ENCODE measurements around the gene XRCC4. TPM values are rescaled to one million over a fixed set of nuclear protein-coding genes. Genes with fewer than 3 reads are reported as not detected.

XRCC4 gene
- total and polyA plus RNA-seq, 2 of the 8 experiments (the other 6 are each of a cell fraction or from before 2014, with no cell fraction given) = 3.0 to 8.3 TPM

DNA sequence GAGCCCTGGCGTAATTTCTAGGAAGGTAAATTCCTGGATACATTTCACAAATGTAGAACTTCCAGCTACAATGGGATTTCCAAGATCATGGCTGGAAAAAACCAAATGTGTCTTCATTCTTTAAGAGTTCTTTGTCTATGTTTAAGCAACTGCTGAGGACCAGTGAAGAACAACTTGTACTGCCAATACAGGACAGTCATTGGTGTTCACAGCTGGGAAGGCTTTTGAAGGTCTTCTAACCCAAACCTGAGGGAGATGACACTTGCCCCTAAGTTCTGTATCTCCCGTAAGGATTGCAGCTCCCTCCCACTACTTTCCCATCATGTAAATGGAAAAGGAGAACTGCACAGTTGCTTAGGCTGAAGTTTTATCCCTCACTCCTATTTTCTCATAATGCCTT lies 28.5 kb upstream of the XRCC4 start:
- H2BK20ac ChIP-seq (ENCODE audit: low read length) = no peak overlapping the region
- no peak overlapping the region for H2BK15ac ChIP-seq (ENCODE audit: low read length)
- H3K56ac ChIP-seq (replicated peaks; ENCODE audit: insufficient read length, low read depth, low read length) = no peak overlapping the region
- H3K4me1 ChIP-seq (replicated peaks in 1 of 4; ENCODE audit: control insufficient read depth in 3 of 4, insufficient read depth in 4 of 4, low read length in 3 of 4) = no peaks in the 10 kb centered on the region
- H3K79me1 ChIP-seq (ENCODE audit: low read depth, low read length) = no peaks in the 10 kb centered on the region
- H3K4me3 ChIP-seq (ENCODE audit: extremely low read depth in 1 of 4, insufficient read depth in 2 of 4, low read depth in 3 of 4, low read length in 4 of 4) = no peak overlapping the region
- H3K27ac ChIP-seq (ENCODE audit: low read depth, low read length) = no peak overlapping the region
- H3K9ac ChIP-seq (replicated peaks in 1 of 4; ENCODE audit: extremely low read depth in 1 of 4, low read depth in 3 of 4, low read length in 3 of 4) = no peak overlapping the region
- no peak overlapping the region for H3K14ac ChIP-seq (ENCODE audit: insufficient read length)
- no peaks in the 10 kb centered on the region for H3K23me2 ChIP-seq (ENCODE audit: low read depth, low read length)
- no peaks in the 10 kb centered on the region for H4K20me1 ChIP-seq (replicated peaks in 1 of 2; ENCODE audit: control insufficient read depth in 1 of 2, insufficient read depth in 2 of 2, low read length in 2 of 2)
- ChIA-PET CTCF (ENCODE audit: partially characterized antibody) (interaction anchor here (0.6 to 1.1 kb wide), 2 partner anchors 12 to 355 kb away, joined by 3 to 5 read pairs; no protein-coding TSS in a partner anchor), POLR2A (ENCODE audit: partially characterized antibody) (interaction anchor here (1.1 to 1.4 kb wide), 3 partner anchors 12 to 28 kb away, joined by 3 to 4 read pairs (median 3); partner anchors contain the start of genes TMEM167A and XRCC4)
- no peak for TF ChIP-seq CBX5 (IDR thresholded peaks at IDR 0.05; ENCODE audit: low read depth, low read length)
- TF ChIP-seq, protein P1, sequence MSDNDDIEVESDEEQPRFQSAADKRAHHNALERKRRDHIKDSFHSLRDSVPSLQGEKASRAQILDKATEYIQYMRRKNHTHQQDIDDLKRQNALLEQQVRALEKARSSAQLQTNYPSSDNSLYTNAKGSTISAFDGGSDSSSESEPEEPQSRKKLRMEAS (IDR thresholded peaks at IDR 0.05) = no peak
- no peak for TF ChIP-seq RNF2 (IDR thresholded peaks at IDR 0.05; ENCODE audit: borderline replicate concordance, low read depth, low read length, missing control alignments, poor library complexity, severe bottlenecking)
- no peak for TF ChIP-seq EP300 (IDR thresholded peaks at IDR 0.05; ENCODE audit: borderline replicate concordance in 1 of 2, low read depth in 2 of 2, low read length in 2 of 2)
- no peak for TF ChIP-seq ZNF274 (IDR thresholded peaks at IDR 0.05; ENCODE audit: borderline replicate concordance, extremely low read depth, low read length)
- TF ChIP-seq NRF1 (IDR thresholded peaks at IDR 0.05; ENCODE audit: low read depth, low read length) = no peak
- TF ChIP-seq RXRA (IDR thresholded peaks at IDR 0.05; ENCODE audit: insufficient read depth, low read depth, low read length) = no peak
- TF ChIP-seq CHD1 (IDR thresholded peaks at IDR 0.05; ENCODE audit: low read depth, low read length) = no peak
- TF ChIP-seq SP1 (IDR thresholded peaks at IDR 0.05; ENCODE audit: low read depth, low read length) = no peak
- TF ChIP-seq POLR2A (IDR thresholded peaks at IDR 0.05; ENCODE audit: control extremely low read depth in 1 of 2, low read depth in 2 of 2, low read length in 2 of 2) = no peak
- TF ChIP-seq CREB1 (IDR thresholded peaks at IDR 0.05) = no peak
- TF ChIP-seq CHD2 (IDR thresholded peaks at IDR 0.05; ENCODE audit: low read length) = no peak
- no peak for TF ChIP-seq TBP (IDR thresholded peaks at IDR 0.05; ENCODE audit: low read depth, low read length)
- no peak for TF ChIP-seq NANOG (IDR thresholded peaks at IDR 0.05; ENCODE audit: insufficient read depth, low read depth, low read length, poor library complexity, severe bottlenecking)
- TF ChIP-seq POU5F1 (IDR thresholded peaks at IDR 0.05; ENCODE audit: low read depth, low read length) = no peak
- no peak overlapping the region for H3K4ac ChIP-seq (replicated peaks; ENCODE audit: insufficient read length, low read depth, low read length)
- no peaks in the 10 kb centered on the region for H3K9me3 ChIP-seq (ENCODE audit: insufficient read depth in 2 of 2, low read depth in 1 of 2, low read length in 1 of 2)
- no peaks in the 10 kb centered on the region for H3K79me2 ChIP-seq (ENCODE audit: control insufficient read depth in 1 of 2, insufficient read depth in 2 of 2, low read length in 2 of 2)
- no peak overlapping the region for H4K5ac ChIP-seq (ENCODE audit: insufficient read length, low read depth, low read length)
- no peak overlapping the region for H3K18ac ChIP-seq (ENCODE audit: extremely low read depth, low read length)
- no peak overlapping the region for H2AK5ac ChIP-seq (ENCODE audit: low read depth, low read length)
- FAIRE-seq = no peak
- WGBS, 2 experiments (ENCODE audit: extremely low coverage in 1 of 2, insufficient coverage in 1 of 2, insufficient read length in 1 of 2, insufficient replicate concordance in 2 of 2, low coverage in 1 of 2, low lambda C conversion rate in 2 of 2, missing lambda C conversion rate in 1 of 2) = 92% methylated on average over 2 of the region's 2 CpGs; no CpG with 5 or more reads in 1 of the 2 experiments
- no peak overlapping the region for H2BK5ac ChIP-seq (ENCODE audit: low read depth, low read length)
- no peak overlapping the region for H3K4me2 ChIP-seq (ENCODE audit: insufficient read depth in 1 of 2, low read depth in 2 of 2, low read length in 2 of 2)
- H2AFZ ChIP-seq (ENCODE audit: low read length) = no peak overlapping the region
- H3K27me3 ChIP-seq (replicated peaks in 1 of 4; ENCODE audit: control insufficient read depth in 3 of 4, extremely low read depth in 1 of 4, insufficient read depth in 3 of 4, low read length in 3 of 4) = no peaks in the 10 kb centered on the region
- peaks cover 0 to 3% (median 1%) of the 10 kb centered on the region in 4 experiments; a peak in 3 of 8 replicates for H3K36me3 ChIP-seq (ENCODE audit: control insufficient read depth in 2 of 4, insufficient read depth in 4 of 4, low read length in 3 of 4)
- no peak overlapping the region for H2BK120ac ChIP-seq (replicated peaks; ENCODE audit: low read depth, low read length)
- H4K8ac ChIP-seq (ENCODE audit: extremely low read depth, insufficient read depth, low read length) = no peak overlapping the region
- DNase-seq (ENCODE audit: low read depth in 1 of 2, low spot score in 2 of 2) = no peak
- H2BK12ac ChIP-seq (ENCODE audit: low read depth, low read length) = no peak overlapping the region
- H3K23ac ChIP-seq (ENCODE audit: insufficient read length) = no peak overlapping the region
- no peak overlapping the region for H4K91ac ChIP-seq (replicated peaks; ENCODE audit: insufficient read length, low read length)
